Karpas-422 (cell line): ENCODE results near the gene DCST2. TPM values are rescaled to one million over a fixed set of nuclear protein-coding genes. Genes with fewer than 3 reads are reported as not detected.
"Not testable (repeated sequence)": the region's sequence is repeated elsewhere in the genome, so short reads cannot be mapped to it uniquely, and the experiment has no call there.

ENCODE experiments used
- DNase-seq: peaks from one replicate; pipeline ENCODE4 v3.0.0-alpha.2; 2015
- H2AFZ ChIP-seq: fragments of 200-600 bp; sonication (generic); 2 replicates; pipeline ENCODE4 v1.6.1; 2014; ENCODE audit warnings: antibody characterized with exemption, low read length, mixed read lengths
- H3K27ac ChIP-seq: fragments of 200-600 bp; sonication (generic); 2 replicates; pipeline ENCODE4 v1.5.1; 2014; ENCODE audit warnings: mild to moderate bottlenecking, low read length, moderate library complexity
- H3K27me3 ChIP-seq: fragments of 200-600 bp; sonication (generic); 2 replicates; pipeline ENCODE4 v1.6.1; 2014; ENCODE audit warnings: low read length, mixed read lengths
- H3K36me3 ChIP-seq: fragments of 200-600 bp; sonication (generic); 2 replicates; pipeline ENCODE4 v1.6.1; 2014; ENCODE audit warnings: low read length, mixed read lengths; ENCODE audit not compliant: insufficient read depth
- H3K4me1 ChIP-seq: fragments of 200-600 bp; sonication (generic); 2 replicates; pipeline ENCODE4 v1.6.1; 2014; ENCODE audit warnings: mild to moderate bottlenecking, low read length, mixed read lengths
- H3K4me2 ChIP-seq: fragments of 200-600 bp; sonication (generic); 2 replicates; pipeline ENCODE4 v1.6.1; 2014; ENCODE audit warnings: low read length, low read depth, mild to moderate bottlenecking; ENCODE audit not compliant: poor library complexity, severe bottlenecking
- H3K4me3 ChIP-seq: fragments of 200-600 bp; sonication (generic); 2 replicates; pipeline ENCODE4 v1.5.1; 2014; ENCODE audit warnings: mild to moderate bottlenecking, antibody characterized with exemption, low read length, mixed read lengths
- H3K79me2 ChIP-seq: fragments of 200-600 bp; sonication (generic); 2 replicates; pipeline ENCODE4 v1.6.1; 2014; ENCODE audit warnings: mild to moderate bottlenecking, low read length, mixed read lengths
- H3K9ac ChIP-seq: fragments of 200-600 bp; sonication (generic); 2 replicates; pipeline ENCODE4 v1.6.0; 2014; ENCODE audit warnings: low read length
- H3K9me2 ChIP-seq: fragments of 200-600 bp; sonication (generic), shearing (Covaris generic); replicated peaks from 2 replicates; pipeline ENCODE4 v1.6.0; 2014; ENCODE audit warnings: mild to moderate bottlenecking, low read length, moderate library complexity; ENCODE audit not compliant: insufficient read depth
- H3K9me3 ChIP-seq: fragments of 300-700, 200-600 bp; sonication (generic); 2 replicates; pipeline ENCODE4 v1.6.1; 2014; ENCODE audit warnings: low read length, mixed read lengths
- H4K20me1 ChIP-seq: fragments of 200-600 bp; sonication (generic); 2 replicates; pipeline ENCODE4 v1.6.1; 2014; ENCODE audit warnings: mild to moderate bottlenecking, antibody characterized with exemption, low read length, low read depth; ENCODE audit not compliant: insufficient read depth
- total RNA-seq: library from RNA; depleted of rRNA; stranded (reverse); fragments of >200 nt; shearing (Covaris generic); gene quantifications from 2 replicates; pipeline ENCODE4 v1.2.3, GENCODE V29; 2014; ENCODE audit warnings: low replicate concordance

Gene DCST2
- total RNA-seq, 1 experiment from 2014 or later, result 3.5 TPM

GRCh38 chr1:154993572-154994268, 39.9 kb downstream of the DCST2 start, which contains the start of gene LENEP:
LENEP (plus strand) TSS chr1:154993586; CDS start chr1:154993608, 22 bp downstream.
- H3K4me2 ChIP-seq, result no peak within 1 kb of the TSS
- DNase-seq, result no peak
- H3K4me1 ChIP-seq, result peaks cover 27% of the 10 kb centered on the region
- H4K20me1 ChIP-seq, result no peaks in the 10 kb centered on the region
- H3K9ac ChIP-seq, result no peak within 1 kb of the TSS
- no peaks in the 10 kb centered on the region for H3K27me3 ChIP-seq
- peak within 1 kb of the TSS; percentile 6; the same call in 1 of the 2 replicates for H3K27ac ChIP-seq
- H2AFZ ChIP-seq, result no peak within 1 kb of the TSS
- no peak within 1 kb of the TSS for H3K4me3 ChIP-seq
- no peaks in the 10 kb centered on the region for H3K9me2 ChIP-seq
- H3K79me2 ChIP-seq, result no peaks in the 10 kb centered on the region
- H3K36me3 ChIP-seq, result no peaks in the 10 kb centered on the region; the same call in none of the 2 replicates
- H3K9me3 ChIP-seq, result no peaks in the 10 kb centered on the region

DNA sequence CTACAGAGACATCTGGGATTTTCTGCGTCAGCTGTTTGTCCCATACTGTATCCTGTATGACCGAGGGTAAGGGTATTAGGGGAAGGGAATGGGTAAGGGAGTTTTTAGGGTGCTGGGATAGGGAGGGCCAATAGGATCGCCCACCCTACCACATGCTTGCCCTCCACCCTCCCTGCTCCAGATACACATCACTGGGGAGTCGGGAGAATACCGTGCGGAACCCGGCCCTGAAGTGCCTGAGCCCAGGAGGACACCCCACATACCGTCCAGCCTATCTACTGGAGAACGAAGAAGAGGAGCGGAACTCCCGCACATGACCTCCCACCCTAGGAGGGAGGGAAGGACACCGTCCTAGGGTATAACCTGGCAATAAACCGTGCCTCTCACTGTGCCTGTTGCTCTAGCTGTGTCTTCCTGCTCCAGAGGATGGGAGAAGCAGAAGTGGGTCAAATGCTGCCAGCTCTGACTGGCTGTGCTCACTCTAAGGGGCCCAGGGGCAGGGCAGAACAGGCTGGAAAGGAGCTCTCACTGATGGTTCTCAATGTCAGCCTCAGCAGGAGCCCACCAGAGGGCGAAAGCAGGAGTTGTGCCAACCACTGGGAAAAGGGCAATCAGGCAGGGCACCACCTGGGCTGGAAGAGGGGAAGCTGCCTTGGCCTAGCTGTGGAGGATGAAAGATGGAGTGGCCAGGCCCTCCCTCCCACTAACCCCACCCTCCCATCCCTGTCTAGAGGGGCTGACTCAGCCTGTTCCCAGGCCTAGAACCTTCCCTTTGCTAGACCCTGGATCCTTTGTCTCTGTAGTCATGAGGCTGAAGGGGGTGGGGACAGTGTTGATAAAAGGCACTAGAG, 40.6 kb downstream of the DCST2 start:
- Histone ChIP-seq H3K9me2 (no peaks in the 10 kb centered on the region), H3K9ac (no peak overlapping the region), H3K27me3 (no peaks in the 10 kb centered on the region)

DNA sequence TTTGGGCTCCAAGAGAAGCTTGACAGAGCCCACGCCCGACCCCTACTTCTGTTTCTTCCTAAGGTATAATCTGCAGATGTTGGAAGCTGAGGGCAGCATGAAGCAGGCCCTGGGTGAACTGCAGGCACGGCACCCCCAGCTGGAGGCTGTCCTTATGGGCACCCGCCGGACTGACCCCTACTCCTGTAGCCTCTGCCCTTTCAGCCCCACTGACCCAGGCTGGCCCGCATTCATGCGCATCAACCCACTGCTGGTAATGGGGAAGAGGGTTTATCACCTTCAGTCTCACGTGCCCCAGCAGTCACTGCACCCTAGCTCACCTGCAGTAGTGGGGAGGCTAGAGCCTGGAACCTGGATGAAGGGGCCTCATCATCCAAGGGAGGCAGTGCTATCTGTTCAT, 43.3 kb downstream of the DCST2 start:
- Histone ChIP-seq H3K4me2 (no peak overlapping the region), H3K36me3 (peaks cover 14% of the 10 kb centered on the region), H3K27me3 (no peaks in the 10 kb centered on the region), H3K79me2 (peaks cover 4% of the 10 kb centered on the region; the same call in 1 of the 2 replicates), H3K4me3 (no peak overlapping the region), H4K20me1 (no peaks in the 10 kb centered on the region), H3K27ac (no peak overlapping the region), H3K9me3 (no peaks in the 10 kb centered on the region), H2AFZ (no peak overlapping the region), H3K9ac (no peak overlapping the region), H3K4me1 (peaks cover 11% of the 10 kb centered on the region), H3K9me2 (no peaks in the 10 kb centered on the region)
- DNase-seq, result no peak

More for the DNA sequence above, 40.6 kb downstream of the DCST2 start:
- no peaks in the 10 kb centered on the region for H3K9me3 ChIP-seq
- no peaks in the 10 kb centered on the region for H4K20me1 ChIP-seq
- no peak overlapping the region for H2AFZ ChIP-seq
- peaks cover 6% of the 10 kb centered on the region for H3K36me3 ChIP-seq
- no peak overlapping the region for H3K4me2 ChIP-seq
- no peak overlapping the region for H3K27ac ChIP-seq
- H3K4me1 ChIP-seq, result peaks cover 24% of the 10 kb centered on the region
- H3K79me2 ChIP-seq, result no peaks in the 10 kb centered on the region
- H3K4me3 ChIP-seq, result no peak overlapping the region
- DNase-seq, result peak; percentile 60

GRCh38 chr1:154989195-154989860, 44.3 kb downstream of the DCST2 start:
- H3K4me1 ChIP-seq, result peaks cover 9% of the 10 kb centered on the region
- no peaks in the 10 kb centered on the region for H3K9me3 ChIP-seq
- DNase-seq, result no peak
- no peak overlapping the region for H2AFZ ChIP-seq
- H3K4me2 ChIP-seq, result no peak overlapping the region
- peaks cover 14% of the 10 kb centered on the region for H3K36me3 ChIP-seq
- H3K27me3 ChIP-seq, result no peaks in the 10 kb centered on the region
- no peak overlapping the region for H3K27ac ChIP-seq
- H3K79me2 ChIP-seq, result peaks cover 12% of the 10 kb centered on the region
- no peaks in the 10 kb centered on the region for H4K20me1 ChIP-seq
- no peaks in the 10 kb centered on the region for H3K9me2 ChIP-seq
- no peak overlapping the region for H3K9ac ChIP-seq
- no peak overlapping the region for H3K4me3 ChIP-seq

DNA sequence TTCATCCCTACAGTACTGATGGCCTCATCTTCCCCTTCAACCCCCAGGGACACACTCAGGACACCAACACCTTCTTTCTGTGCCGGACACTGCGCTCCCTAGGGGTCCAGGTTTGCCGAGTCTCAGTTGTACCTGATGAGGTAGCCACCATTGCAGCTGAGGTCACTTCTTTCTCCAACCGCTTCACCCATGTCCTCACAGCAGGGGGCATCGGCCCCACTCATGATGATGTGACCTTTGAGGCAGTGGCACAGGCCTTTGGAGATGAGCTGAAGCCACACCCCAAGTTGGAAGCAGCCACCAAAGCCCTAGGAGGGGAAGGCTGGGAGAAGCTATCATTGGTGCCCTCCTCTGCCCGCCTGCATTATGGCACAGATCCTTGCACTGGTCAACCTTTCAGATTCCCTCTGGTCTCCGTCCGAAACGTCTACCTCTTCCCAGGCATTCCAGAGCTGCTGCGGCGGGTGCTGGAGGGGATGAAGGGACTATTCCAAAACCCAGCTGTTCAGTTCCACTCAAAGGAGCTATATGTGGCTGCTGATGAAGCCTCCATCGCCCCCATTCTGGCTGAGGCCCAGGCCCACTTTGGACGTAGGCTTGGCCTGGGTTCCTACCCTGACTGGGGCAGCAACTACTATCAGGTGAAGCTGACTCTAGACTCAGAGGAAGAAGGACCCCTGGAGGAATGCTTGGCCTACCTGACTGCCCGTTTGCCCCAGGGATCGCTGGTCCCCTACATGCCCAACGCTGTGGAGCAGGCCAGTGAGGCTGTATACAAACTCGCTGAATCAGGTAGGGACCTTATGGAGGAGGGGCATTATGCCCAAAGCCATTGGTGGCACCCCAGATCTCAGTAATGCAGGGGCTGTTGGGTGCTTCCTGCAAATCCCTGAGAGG, 45.3 kb downstream of the DCST2 start:
- DNase-seq, result no peak
- H2AFZ ChIP-seq, result no peak overlapping the region
- no peak overlapping the region for H3K9ac ChIP-seq
- H3K27ac ChIP-seq, result no peak overlapping the region
- no peaks in the 10 kb centered on the region for H3K9me2 ChIP-seq
- H3K36me3 ChIP-seq, result peaks cover 14% of the 10 kb centered on the region
- H3K27me3 ChIP-seq, result no peaks in the 10 kb centered on the region
- no peak overlapping the region for H3K4me2 ChIP-seq
- no peaks in the 10 kb centered on the region for H4K20me1 ChIP-seq
- H3K79me2 ChIP-seq, result peaks cover 22% of the 10 kb centered on the region
- H3K4me1 ChIP-seq, result peaks cover 9% of the 10 kb centered on the region
- H3K9me3 ChIP-seq, result no peaks in the 10 kb centered on the region
- H3K4me3 ChIP-seq, result no peak overlapping the region

GRCh38 chr1:154987326-154987725, 46.3 kb downstream of the DCST2 start:
- peaks cover 15% of the 10 kb centered on the region for H3K4me1 ChIP-seq
- no peak overlapping the region for H3K4me2 ChIP-seq

DNA sequence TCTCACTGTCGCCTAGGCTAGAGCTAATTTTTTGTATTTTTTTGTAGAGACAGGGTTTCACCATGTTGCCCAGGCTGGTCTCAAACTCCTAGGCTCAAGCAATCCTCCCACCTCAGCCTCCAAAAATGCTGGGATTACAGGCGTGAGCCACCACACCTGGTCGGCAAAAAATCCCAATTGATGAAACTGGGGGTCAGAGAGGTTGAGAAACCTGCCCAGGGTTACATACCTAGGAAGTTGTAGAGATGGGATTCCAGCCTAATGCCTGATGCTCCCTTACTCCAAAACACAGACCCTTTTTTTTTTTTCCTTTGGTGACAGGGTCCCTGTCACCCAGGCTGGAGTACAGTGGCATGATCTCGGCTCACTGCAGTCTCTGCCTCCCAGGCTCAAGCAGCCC, 46.8 kb downstream of the DCST2 start:
- peaks cover 23% of the 10 kb centered on the region for H3K79me2 ChIP-seq
- not testable (repeated sequence) for H3K27me3 ChIP-seq, H2AFZ ChIP-seq, DNase-seq, H4K20me1 ChIP-seq, H3K4me2 ChIP-seq, H3K4me3 ChIP-seq, H3K27ac ChIP-seq, H3K9me3 ChIP-seq, H3K9me2 ChIP-seq, H3K9ac ChIP-seq
- H3K36me3 ChIP-seq, result peaks cover 14% of the 10 kb centered on the region; the same call in 1 of the 2 replicates
- peaks cover 17% of the 10 kb centered on the region for H3K4me1 ChIP-seq

More at GRCh38 chr1:154987326-154987725, 46.3 kb downstream of the DCST2 start:
- Histone ChIP-seq H3K79me2 (peaks cover 23% of the 10 kb centered on the region), H3K27me3 (no peaks in the 10 kb centered on the region), H3K27ac (no peak overlapping the region), H3K36me3 (peaks cover 14% of the 10 kb centered on the region; the same call in 1 of the 2 replicates), H3K4me3 (no peak overlapping the region), H3K9me2 (no peaks in the 10 kb centered on the region), H2AFZ (no peak overlapping the region), H3K9me3 (no peaks in the 10 kb centered on the region), H4K20me1 (no peaks in the 10 kb centered on the region), H3K9ac (no peak overlapping the region)
- no peak for DNase-seq
